Naive thymus-derived CD8-positive, alpha-beta T cell (primary cell): ENCODE data around the gene SHISA6. TPM values are rescaled to one million over a fixed set of nuclear protein-coding genes. Genes with fewer than 3 reads are reported as not detected.

Experiments
- ATAC-seq, 2 donors: fragments of 150-1000 bp; cut with Tn5 transposase in 1 of 2; sonication (Bioruptor Pico), chemical (Tn5 transposase) in 1 of 2; 1 replicate in 1 of 2; 2 replicates in 1 of 2; pipeline ENCODE4 v1.10.0; 2021; ENCODE audit warnings: mild to moderate bottlenecking in 2 of 2, moderate library complexity in 2 of 2
- POLR2A ChIA-PET: fragments of 350-600 bp; sonication (Branson Sonifier 250); formaldehyde crosslinking; loops from one replicate; lab custom pipeline; 2021; ENCODE audit warnings: antibody characterized with exemption; lab: Charles Lee
- DNase-seq, 10 donors: peaks; one replicate each; pipeline versions ENCODE4 v3.0.0 to v3.0.0-alpha.2; 2020 to 2022
- H3K27ac Mint-ChIP-seq, 10 donors: one replicate each; pipeline ENCODE4 v1.8.0; 2020 to 2022; ENCODE audit warnings: mild to moderate bottlenecking in 10 of 10, mixed read lengths in 10 of 10, moderate library complexity in 4 of 10, inconsistent platforms in 1 of 10
- H3K27me3 Mint-ChIP-seq, 5 donors: one replicate each; pipeline ENCODE4 v1.8.0; 2021 to 2022; ENCODE audit warnings: mixed read lengths in 5 of 5
- H3K36me3 Mint-ChIP-seq, 3 donors: one replicate each; pipeline ENCODE4 v1.8.0; 2020 to 2022; ENCODE audit warnings: mixed read lengths in 3 of 3, mild to moderate bottlenecking in 2 of 3, inconsistent platforms in 1 of 3
- H3K4me1 Mint-ChIP-seq, 4 donors: one replicate each; pipeline ENCODE4 v1.8.0; 2021 to 2022; ENCODE audit warnings: mixed read lengths in 4 of 4
- H3K4me3 Mint-ChIP-seq, 10 donors: one replicate each; pipeline ENCODE4 v1.8.0; 2020 to 2022; ENCODE audit warnings: mild to moderate bottlenecking in 10 of 10, mixed read lengths in 10 of 10, moderate library complexity in 6 of 10, inconsistent platforms in 1 of 10
- H3K9me3 Mint-ChIP-seq, 9 donors: one replicate each; pipeline ENCODE4 v1.8.0; 2020 to 2022; ENCODE audit warnings: mixed read lengths in 9 of 9, mild to moderate bottlenecking in 3 of 9, inconsistent platforms in 1 of 9, moderate library complexity in 1 of 9
- polyA plus RNA-seq, 3 donors: library from polyadenylated mRNA; unstranded; fragments of 300-500 nt; fragmentation: Illumina TruSeq; gene quantifications; one replicate each; pipeline ENCODE4 v1.2.3, GENCODE V29; 2021
- total RNA-seq, 8 experiments: library from RNA in 2 of 8; stranded (reverse) in 2 of 8; gene quantifications; one replicate each; pipeline ENCODE4 v1.2.3 and lab custom pipeline; 2021 to 2026

The SHISA6 gene
- total and polyA plus RNA-seq, 5 experiments from 2014 or later = not detected

DNA sequence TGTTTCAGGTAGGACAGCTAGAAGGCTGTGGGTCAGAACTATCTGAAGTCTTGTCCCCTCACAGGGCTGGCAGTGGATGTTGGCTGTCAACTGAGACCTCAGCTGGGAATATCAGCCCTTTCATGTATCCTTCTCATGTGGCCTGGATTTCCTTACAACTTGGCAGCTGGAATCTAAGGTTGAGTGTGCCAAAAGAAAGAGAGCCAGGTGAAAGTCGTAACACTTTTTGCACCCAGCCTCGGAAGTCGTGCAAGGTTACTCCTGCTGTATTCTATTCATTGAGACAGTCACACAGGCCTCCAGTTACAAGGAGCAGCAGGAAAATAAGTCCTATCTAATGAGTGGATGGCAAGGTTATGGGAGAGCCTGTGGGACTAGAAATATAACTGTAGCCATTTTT is 304.7 kb downstream of the SHISA6 start:
- Mint-ChIP-seq H3K27me3 (peaks cover 0 to 5% (median 0%) of the 10 kb centered on the region in 5 donors), H3K4me1 (no peaks in the 10 kb centered on the region), H3K27ac (no peak overlapping the region), H3K4me3 (no peak overlapping the region), H3K36me3 (no peaks in the 10 kb centered on the region), H3K9me3 (peaks cover 3 to 18% (median 13%) of the 10 kb centered on the region in 9 donors)
- DNase-seq (no peak), ATAC-seq (no peak)
- POLR2A ChIA-PET = no interaction called here

GRCh38 chr17:11547853-11548252 is 306.8 kb downstream of the SHISA6 start:
- no peak for DNase-seq
- POLR2A ChIA-PET = no interaction called here
- no peaks in the 10 kb centered on the region for H3K36me3 Mint-ChIP-seq
- H3K4me1 Mint-ChIP-seq = no peaks in the 10 kb centered on the region
- peaks cover 0 to 14% (median 2%) of the 10 kb centered on the region in 9 donors for H3K9me3 Mint-ChIP-seq
- ATAC-seq = no peak
- H3K4me3 Mint-ChIP-seq = no peak overlapping the region
- no peak overlapping the region for H3K27ac Mint-ChIP-seq
- H3K27me3 Mint-ChIP-seq = peaks cover 0 to 5% (median 0%) of the 10 kb centered on the region in 5 donors

- Mint-ChIP-seq H3K4me3 (no peak overlapping the region), H3K9me3 (peaks cover 0 to 14% (median 2%) of the 10 kb centered on the region in 9 donors), H3K4me1 (no peaks in the 10 kb centered on the region), H3K36me3 (no peaks in the 10 kb centered on the region), H3K27ac (no peak overlapping the region), H3K27me3 (peaks cover 0 to 5% (median 0%) of the 10 kb centered on the region in 5 donors)
- DNase-seq (no peak), ATAC-seq (no peak)
- POLR2A ChIA-PET = no interaction called here
Measured at GRCh38 chr17:11548398-11548797, 307.4 kb downstream of the SHISA6 start.

DNA sequence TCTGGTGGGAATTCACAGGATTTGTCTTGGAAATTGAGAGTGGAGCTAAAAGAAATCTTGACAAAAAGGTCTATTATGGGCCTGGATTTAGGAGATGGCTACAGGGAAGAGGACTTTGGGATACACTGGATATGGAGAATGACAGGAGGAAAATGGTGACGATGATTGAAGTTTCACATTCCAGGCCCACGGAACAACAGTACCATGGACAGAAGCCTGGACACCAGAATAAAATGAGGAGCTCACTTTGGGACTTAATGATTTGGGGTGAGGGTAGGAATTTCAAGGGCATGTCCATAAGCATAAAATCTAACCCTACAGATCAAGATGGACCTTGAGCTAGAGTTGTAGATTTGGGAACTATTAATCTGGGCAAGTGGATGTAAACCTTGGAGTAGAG is 309.4 kb downstream of the SHISA6 start:
- no peaks in the 10 kb centered on the region for H3K4me1 Mint-ChIP-seq
- peaks cover 0 to 15% (median 0%) of the 10 kb centered on the region in 9 donors for H3K9me3 Mint-ChIP-seq
- DNase-seq (no peak), ATAC-seq (no peak)
- H3K36me3 Mint-ChIP-seq = no peaks in the 10 kb centered on the region
- H3K27ac Mint-ChIP-seq = no peak overlapping the region
- POLR2A ChIA-PET = no interaction called here
- H3K4me3 Mint-ChIP-seq = no peak overlapping the region
- H3K27me3 Mint-ChIP-seq = peaks cover 0 to 11% (median 3%) of the 10 kb centered on the region in 5 donors

- H3K4me3 Mint-ChIP-seq = no peak overlapping the region
- DNase-seq = no peak
- POLR2A ChIA-PET = no interaction called here
Measured at GRCh38 chr17:11551442-11551841, 310.4 kb downstream of the SHISA6 start.

GRCh38 chr17:11553135-11553534 is 312.1 kb downstream of the SHISA6 start:
- no peak for ATAC-seq
- no peak for DNase-seq
- POLR2A ChIA-PET = no interaction called here
- H3K9me3 Mint-ChIP-seq = peaks cover 0 to 11% (median 0%) of the 10 kb centered on the region in 9 donors
- H3K4me1 Mint-ChIP-seq = no peaks in the 10 kb centered on the region
- H3K36me3 Mint-ChIP-seq = no peaks in the 10 kb centered on the region
- no peak overlapping the region for H3K4me3 Mint-ChIP-seq
- no peak overlapping the region for H3K27ac Mint-ChIP-seq
- peaks cover 0 to 11% (median 3%) of the 10 kb centered on the region in 5 donors for H3K27me3 Mint-ChIP-seq

More at GRCh38 chr17:11551442-11551841, 310.4 kb downstream of the SHISA6 start:
- Mint-ChIP-seq H3K4me1 (no peaks in the 10 kb centered on the region), H3K27ac (no peak overlapping the region), H3K36me3 (no peaks in the 10 kb centered on the region), H3K27me3 (peaks cover 0 to 11% (median 3%) of the 10 kb centered on the region in 5 donors), H3K9me3 (peaks cover 0 to 11% (median 2%) of the 10 kb centered on the region in 9 donors)
- ATAC-seq = no peak

DNA sequence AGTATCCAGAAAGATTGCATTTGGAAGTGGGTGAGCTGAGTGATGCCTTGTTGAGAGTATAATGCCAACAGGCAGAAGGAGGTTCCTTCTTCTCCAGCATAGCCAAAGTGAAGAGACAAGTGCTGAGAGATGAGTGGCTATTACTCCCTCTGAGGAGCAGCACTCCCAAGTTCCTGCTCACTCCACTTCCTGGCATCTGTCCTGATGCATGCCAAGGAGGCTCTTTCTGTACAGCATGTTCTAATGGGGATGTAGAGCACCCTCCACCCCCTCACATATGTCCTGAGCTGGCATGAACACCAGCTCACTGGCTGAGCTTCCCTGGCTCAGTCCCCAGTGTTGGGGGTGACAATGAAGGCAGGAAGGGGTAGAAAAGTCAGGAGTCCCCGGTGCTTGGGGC is 313.0 kb downstream of the SHISA6 start:
- Mint-ChIP-seq H3K9me3 (peaks cover 0 to 11% (median 0%) of the 10 kb centered on the region in 9 donors), H3K4me1 (no peaks in the 10 kb centered on the region), H3K27ac (no peak overlapping the region), H3K36me3 (no peaks in the 10 kb centered on the region), H3K27me3 (peaks cover 0 to 11% (median 3%) of the 10 kb centered on the region in 5 donors), H3K4me3 (no peak overlapping the region)
- ATAC-seq = no peak
- POLR2A ChIA-PET = no interaction called here
- DNase-seq = no peak

DNA sequence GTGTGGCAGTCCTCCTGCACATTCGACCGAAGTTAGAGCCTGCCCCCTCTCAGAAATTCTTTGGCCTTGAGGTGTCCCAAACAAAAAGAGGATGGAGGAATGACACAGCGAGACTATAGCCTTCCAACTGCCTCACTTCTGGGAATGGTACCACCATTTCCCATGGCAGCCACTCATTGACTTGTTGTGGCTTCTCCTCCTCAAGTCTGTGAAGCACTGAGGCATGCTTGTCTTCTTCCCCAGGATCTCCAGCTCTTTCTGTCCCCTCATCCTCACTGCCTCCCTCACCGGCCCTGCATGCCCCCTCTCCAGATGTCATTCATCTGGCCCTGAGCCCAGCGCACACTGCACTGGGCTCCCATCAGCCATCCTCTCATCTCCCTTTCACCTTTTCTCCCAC is 313.5 kb downstream of the SHISA6 start:
- POLR2A ChIA-PET = no interaction called here
- no peak overlapping the region for H3K27ac Mint-ChIP-seq
- no peak overlapping the region for H3K4me3 Mint-ChIP-seq
- H3K27me3 Mint-ChIP-seq = peaks cover 0 to 11% (median 3%) of the 10 kb centered on the region in 5 donors
- no peak for ATAC-seq
- H3K9me3 Mint-ChIP-seq = peaks cover 0 to 11% (median 2%) of the 10 kb centered on the region in 9 donors
- no peak for DNase-seq
- no peaks in the 10 kb centered on the region for H3K4me1 Mint-ChIP-seq
- no peaks in the 10 kb centered on the region for H3K36me3 Mint-ChIP-seq

- no peaks in the 10 kb centered on the region for H3K36me3 Mint-ChIP-seq
- POLR2A ChIA-PET = no interaction called here
Measured at GRCh38 chr17:11555530-11555929, 314.5 kb downstream of the SHISA6 start.

GRCh38 chr17:11557727-11558452 is 316.9 kb downstream of the SHISA6 start:
- no peaks in the 10 kb centered on the region for H3K36me3 Mint-ChIP-seq
- peaks cover 0 to 1% (median 0%) of the 10 kb centered on the region in 4 donors for H3K4me1 Mint-ChIP-seq
- ATAC-seq (no peak), DNase-seq (no peak)
- POLR2A ChIA-PET = no interaction called here
- H3K27ac Mint-ChIP-seq = no peak overlapping the region
- H3K9me3 Mint-ChIP-seq = peaks cover 0 to 11% (median 4%) of the 10 kb centered on the region in 9 donors
- peaks cover 0 to 12% (median 3%) of the 10 kb centered on the region in 5 donors for H3K27me3 Mint-ChIP-seq
- H3K4me3 Mint-ChIP-seq = no peak overlapping the region

More at GRCh38 chr17:11555530-11555929, 314.5 kb downstream of the SHISA6 start:
- Mint-ChIP-seq H3K27ac (no peak overlapping the region), H3K4me3 (no peak overlapping the region), H3K4me1 (no peaks in the 10 kb centered on the region), H3K9me3 (peaks cover 0 to 11% (median 2%) of the 10 kb centered on the region in 9 donors), H3K27me3 (peaks cover 0 to 10% (median 3%) of the 10 kb centered on the region in 5 donors)
- DNase-seq (no peak), ATAC-seq (no peak)

- peaks cover 0 to 12% (median 3%) of the 10 kb centered on the region in 5 donors for H3K27me3 Mint-ChIP-seq
- no peak overlapping the region for H3K4me3 Mint-ChIP-seq
- peaks cover 0 to 1% (median 0%) of the 10 kb centered on the region in 4 donors for H3K4me1 Mint-ChIP-seq
- peaks cover 0 to 9% (median 1%) of the 10 kb centered on the region in 9 donors for H3K9me3 Mint-ChIP-seq
- no peaks in the 10 kb centered on the region for H3K36me3 Mint-ChIP-seq
- no peak for DNase-seq
- no peak overlapping the region for H3K27ac Mint-ChIP-seq
- ATAC-seq = no peak
- POLR2A ChIA-PET = no interaction called here
Measured at GRCh38 chr17:11558681-11559234, 317.7 kb downstream of the SHISA6 start.

GRCh38 chr17:11559601-11560000 is 318.6 kb downstream of the SHISA6 start:
- Mint-ChIP-seq H3K4me1 (peaks cover 0 to 1% (median 0%) of the 10 kb centered on the region in 4 donors), H3K4me3 (no peak overlapping the region), H3K27me3 (peaks cover 0 to 12% (median 3%) of the 10 kb centered on the region in 5 donors), H3K36me3 (no peaks in the 10 kb centered on the region), H3K27ac (no peak overlapping the region), H3K9me3 (peaks cover 0 to 11% (median 0%) of the 10 kb centered on the region in 9 donors)
- ATAC-seq (no peak), DNase-seq (no peak)
- POLR2A ChIA-PET = no interaction called here

- POLR2A ChIA-PET = no interaction called here
- Mint-ChIP-seq H3K36me3 (no peaks in the 10 kb centered on the region), H3K4me3 (no peak overlapping the region), H3K9me3 (peaks cover 0 to 10% (median 3%) of the 10 kb centered on the region in 9 donors), H3K27ac (no peak overlapping the region), H3K4me1 (peaks cover 0 to 1% (median 0%) of the 10 kb centered on the region in 4 donors), H3K27me3 (peaks cover 0 to 10% (median 0%) of the 10 kb centered on the region in 5 donors)
- no peak for DNase-seq
- ATAC-seq = no peak
Measured at GRCh38 chr17:11561281-11561680, 320.3 kb downstream of the SHISA6 start.
